HEK293 (cell line): ENCODE results near the gene PPID.

Experiments used
- ATF2 ChIP-seq: fragments of 450-650 bp; formaldehyde crosslinking; IDR thresholded peaks from 2 replicates; pipeline ENCODE4 v1.5.1; 2016; ENCODE audit warnings: missing biosample characterization, missing genetic modification characterization, low read depth
- CTCF ChIP-seq: fragments of 450-650 bp; formaldehyde crosslinking; IDR thresholded peaks from 2 replicates; pipeline ENCODE4 v1.5.1; 2016; ENCODE audit warnings: missing biosample characterization, missing genetic modification characterization
- REST ChIP-seq: fragments of 450-650 bp; formaldehyde crosslinking; IDR thresholded peaks from 2 replicates; pipeline ENCODE4 v1.5.1; 2016; ENCODE audit warnings: missing biosample characterization, missing genetic modification characterization
- SCRT1 ChIP-seq: fragments of 450-650 bp; formaldehyde crosslinking; IDR thresholded peaks from 2 replicates; pipeline ENCODE4 v1.5.1; 2016; ENCODE audit warnings: missing biosample characterization, missing genetic modification characterization, borderline replicate concordance
- ZNF830 ChIP-seq: fragments of 450-650 bp; IDR thresholded peaks from 2 replicates; pipeline ENCODE4 v1.5.0; 2018; ENCODE audit warnings: missing biosample characterization, missing genetic modification characterization, low read depth, mild to moderate bottlenecking, moderate library complexity

- no peak for TF ChIP-seq ZNF830 (tag by site-specific recombination)
- no peak for TF ChIP-seq CTCF (tag by site-specific recombination)
- no peak for TF ChIP-seq ATF2 (tag by site-specific recombination)
- no peak for TF ChIP-seq SCRT1 (tag by site-specific recombination)
- TF ChIP-seq REST (tag by site-specific recombination), result no peak
Observed at GRCh38 chr4:158726633-158727032, 3.4 kb upstream of the PPID start.
